Myometrial cell (primary cell): Measurements from ENCODE around the gene HSPA9. TPM values are rescaled to one million over a fixed set of nuclear protein-coding genes. Genes with fewer than 3 reads are reported as not detected.

Source experiments
- total RNA-seq: library from RNA; depleted of rRNA; stranded (reverse); fragments of >200 nt; gene quantifications from 2 replicates; pipeline ENCODE4 v1.2.3, GENCODE V29; 2015

Gene HSPA9
- total RNA-seq, result 257 and 373 TPM in 2 replicates

GRCh38 chr5:138575194-138576015 is at the start of gene HSPA9:
Gene HSPA9, minus strand, starts transcription at chr5:138575401. Its CDS starts 83 bp downstream, at chr5:138575318.

DNA sequence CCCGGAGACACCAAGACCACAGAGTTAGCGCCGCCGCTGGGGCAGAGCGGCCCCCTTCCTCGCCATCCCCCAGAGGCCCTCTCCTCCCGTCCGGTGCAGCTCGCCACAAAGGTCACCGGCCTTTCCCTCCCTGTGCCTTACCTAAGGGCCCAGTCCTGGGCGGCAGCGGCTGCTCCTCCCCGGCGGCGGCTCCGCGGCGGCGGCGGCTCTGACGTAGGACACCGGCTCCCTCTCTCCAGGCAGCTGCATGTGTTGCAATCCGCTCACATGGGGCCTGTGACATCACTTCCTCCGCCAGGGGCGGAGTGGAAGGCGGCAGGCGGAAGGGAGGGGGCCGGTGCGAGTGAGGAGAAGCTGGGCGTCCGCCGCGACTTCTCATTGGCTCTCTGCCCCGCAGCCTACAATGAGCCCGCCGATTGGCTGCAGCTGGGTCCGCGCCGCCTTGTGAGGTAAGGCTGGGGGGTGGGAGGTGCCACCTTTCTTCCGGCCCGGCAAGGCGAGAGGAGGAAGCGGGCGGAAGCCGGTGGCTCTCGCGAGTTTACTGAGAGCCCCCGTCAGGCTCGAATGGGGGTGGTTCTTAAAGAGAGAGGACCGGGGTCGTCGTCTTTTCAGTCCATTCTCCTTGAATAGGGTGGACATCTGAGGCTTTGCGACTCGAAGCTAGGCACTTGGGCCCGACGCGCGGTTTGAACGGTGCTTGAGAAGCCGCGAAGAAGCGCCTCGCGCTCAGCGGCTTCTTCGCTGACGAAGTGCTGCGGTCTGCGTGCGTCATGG is 32.1 kb downstream of the HSPA9 start, which contains the start of gene ETF1:
ETF1 (minus strand) TSS at position 281 of the 774 bp plus-strand sequence. CDS start 318 bp downstream, outside the sequence.

Other genes with a start within 250 kb of the HSPA9 start
- 23.9 and 24.3 TPM in 2 replicates for gene CDC25C, start 243.6 kb downstream of the HSPA9 start, total RNA-seq
- 22.0 and 30.6 TPM in 2 replicates for gene FAM53C, start 237.1 kb downstream of the HSPA9 start, total RNA-seq
- gene KDM3B, start 222.7 kb downstream of the HSPA9 start, total RNA-seq, result 19.0 and 25.9 TPM in 2 replicates
- 25.9 and 31.4 TPM in 2 replicates for gene REEP2, start 136.3 kb downstream of the HSPA9 start, total RNA-seq
- 11.5 and 16.3 TPM in 2 replicates for gene EGR1, start 109.9 kb downstream of the HSPA9 start, total RNA-seq
- 105 and 128 TPM in 2 replicates for gene ETF1, start 32.2 kb downstream of the HSPA9 start, total RNA-seq
- gene CTNNA1, start 178.0 kb upstream of the HSPA9 start, total RNA-seq, result 269 and 284 TPM in 2 replicates